K562 (cell line): ENCODE results near the gene CCDC137. TPM values are rescaled to one million over a fixed set of nuclear protein-coding genes. Genes with fewer than 3 reads are reported as not detected.
A peak's percentile ranks its signal among the peaks of the same experiment; 100 is the strongest.

Experiments used
- ATAC-seq: fragments of 200-7000 bp; cut with Tn5 transposase; 3 replicates; pipeline ENCODE4 v1.9.1; 2020; ENCODE audit warnings: moderate library complexity
- BruUV-seq: library from RNA; stranded (reverse); fragments of 400-500 nt; replicated peaks from 2 replicates; lab custom pipeline; 2021; lab: Mats Ljungman, UMichigan
- CTCF ChIA-PET: fragments of 300-600 bp; formaldehyde crosslinking; extraction: SDS; loops from one replicate; lab custom pipeline; 2021; ENCODE audit warnings: low intra/inter-chr PET ratio; lab: Yijun Ruan, JAX
- POLR2A ChIA-PET: fragments of 300-600, 350-650 bp; sonication (Branson Sonifier 250); formaldehyde crosslinking; extraction: SDS; loops from one replicate; lab custom pipeline; 2021; ENCODE audit warnings: antibody characterized with exemption, inconsistent platforms; lab: Yijun Ruan, JAX
- DNase-seq, 4 experiments: peaks; one replicate each; pipeline versions ENCODE4 v3.0.0 to v3.0.0-alpha.2; 2011 to 2018; ENCODE audit warnings: low spot score in 3 of 4, mixed read lengths in 3 of 4; ENCODE audit errors: extremely low read depth in 1 of 4
- FAIRE-seq: peaks from 2 replicates; lab custom pipeline; 2011; peaks lifted over from hg19 to GRCh38; lab: Jason Lieb, UNC
- H2AFZ ChIP-seq: 2 replicates; pipeline ENCODE4 v1.6.0; 2011; ENCODE audit warnings: low read depth, low read length, control low read depth, inconsistent platforms
- H3K27ac ChIP-seq: fragments of 200-600 bp; 3 replicates; pipeline ENCODE4 v1.8.0; 2011; ENCODE audit warnings: low read depth, mild to moderate bottlenecking, control low read depth, inconsistent platforms, low read length, moderate library complexity, mixed read lengths; ENCODE audit errors: extremely low read depth
- H3K27me3 ChIP-seq, 2 experiments: fragments of 300-600 bp in 1 of 2; 2 replicates in 1 of 2; 3 replicates in 1 of 2; pipeline versions ENCODE4 v1.6.0 to v1.8.0; 2011; ENCODE audit warnings: inconsistent platforms in 2 of 2, low read length in 2 of 2, mild to moderate bottlenecking in 1 of 2, mixed read lengths in 1 of 2, moderate library complexity in 1 of 2; ENCODE audit not compliant: control insufficient read depth in 2 of 2, insufficient read depth in 2 of 2
- H3K36me3 ChIP-seq: fragments of 300-600 bp; 3 replicates; pipeline ENCODE4 v1.8.0; 2011; ENCODE audit warnings: mild to moderate bottlenecking, low read length, inconsistent platforms; ENCODE audit not compliant: control insufficient read depth, insufficient read depth
- H3K4me1 ChIP-seq, 2 experiments: fragments of 200-600 bp in 1 of 2; replicated peaks in 1 of 2; 2 replicates in 1 of 2; 3 replicates in 1 of 2; pipeline versions ENCODE4 v1.5.1 to v1.8.0; 2011; ENCODE audit warnings: inconsistent platforms in 2 of 2, low read length in 2 of 2, mild to moderate bottlenecking in 1 of 2, mixed read lengths in 1 of 2, moderate library complexity in 1 of 2; ENCODE audit not compliant: control insufficient read depth in 2 of 2, insufficient read depth in 2 of 2
- H3K4me2 ChIP-seq: 2 replicates; pipeline ENCODE4 v1.6.1; 2011; ENCODE audit warnings: low read length, control low read depth, inconsistent platforms, mixed read lengths; ENCODE audit not compliant: insufficient read depth
- H3K4me3 ChIP-seq: fragments of 200-600 bp; sonication (generic), shearing (Covaris generic); 2 replicates; pipeline ENCODE4 v1.5.1; 2016; ENCODE audit warnings: control low read depth, inconsistent platforms
- H3K79me2 ChIP-seq: fragments of 200-600 bp; 3 replicates; pipeline ENCODE4 v1.8.0; 2011; ENCODE audit warnings: low read length, inconsistent platforms; ENCODE audit not compliant: control insufficient read depth, insufficient read depth
- H3K9ac ChIP-seq, 2 experiments: 2 replicates each; pipeline versions ENCODE4 v1.6.0 to v1.6.1; 2011; ENCODE audit warnings: low read depth in 2 of 2, low read length in 2 of 2, control low read depth in 1 of 2, inconsistent platforms in 1 of 2, mild to moderate bottlenecking in 1 of 2, mixed read lengths in 1 of 2; ENCODE audit not compliant: insufficient read depth in 1 of 2
- H3K9me1 ChIP-seq: one replicate; pipeline ENCODE4 v1.6.0; 2011; ENCODE audit warnings: inconsistent platforms, mild to moderate bottlenecking, low read length, moderate library complexity; ENCODE audit not compliant: control insufficient read depth, insufficient read depth
- H3K9me3 ChIP-seq: replicated peaks from 2 replicates; pipeline ENCODE4 v1.5.1; 2011; ENCODE audit warnings: low read depth, low read length, inconsistent platforms; ENCODE audit not compliant: control insufficient read depth, insufficient read depth
- H4K20me1 ChIP-seq: replicated peaks from 2 replicates; pipeline ENCODE4 v1.6.1; 2011; ENCODE audit warnings: low read length, inconsistent platforms, mixed read lengths; ENCODE audit not compliant: control insufficient read depth, insufficient read depth
- PHF20 ChIP-seq: fragments of 450-650 bp; IDR thresholded peaks from 2 replicates; pipeline ENCODE4 v1.6.1; 2018; ENCODE audit not compliant: partially characterized antibody
- TSHZ1 ChIP-seq: fragments of 250-450 bp; sonication (Bioruptor Pico); IDR thresholded peaks from 2 replicates; pipeline ENCODE4 v1.4.0; 2020; ENCODE audit warnings: mild to moderate bottlenecking, moderate library complexity
- ZBTB34 ChIP-seq: fragments of 250-450 bp; sonication (Bioruptor Pico); IDR thresholded peaks from 2 replicates; pipeline ENCODE4 v1.8.0; 2021; ENCODE audit warnings: mild to moderate bottlenecking, moderate library complexity
- ZBTB40 ChIP-seq, 2 experiments: fragments of 450-650 bp in 1 of 2; sonication (generic) in 1 of 2; formaldehyde crosslinking in 1 of 2; IDR thresholded peaks; 2 replicates each; pipeline versions ENCODE4 v1.7.1 to v1.9.0; 2016 to 2022; ENCODE audit warnings: inconsistent platforms in 1 of 2, mild to moderate bottlenecking in 1 of 2, missing genetic modification reagents in 1 of 2
- WGBS: fragments of 100-300 bp; shearing (Covaris generic); methylation state at CpG from one replicate; pipeline ENCODE4 v1.1.6; 2016; ENCODE audit warnings: low coverage, mixed read lengths; ENCODE audit not compliant: insufficient coverage; ENCODE audit errors: missing lambda C conversion rate; 5-methylcytosine and 5-hydroxymethylcytosine counted together
- in situ Hi-C: fragments of 300-500 bp; cut with MboI; formaldehyde crosslinking; loops from 4 replicates; pipeline ENCODE4 v1.15.0; 2018; ENCODE audit warnings: inconsistent platforms, mixed read lengths
- intact Hi-C: fragments of 100-400 bp; cut with micrococcal nuclease; formaldehyde crosslinking; loops from 2 replicates; pipeline ENCODE4 v1.14.2; 2022
- polyA plus RNA-seq, 8 experiments: library from polyadenylated mRNA; depleted of rRNA in 4 of 8; stranded (reverse) in 5 of 8; unstranded in 3 of 8; fragments of >200 nt; fragmentation: Nextera tagmentation in 2 of 8; fragmentation: Illumina TruSeq in 1 of 8; extraction: Ambion mirVana in 2 of 8; extraction: Trizol in 1 of 8; gene quantifications; 2 replicates each; pipeline versions ENCODE4 v1.2.1 to v1.2.3, GENCODE V29; 2011 to 2014; ENCODE audit warnings: inconsistent platforms in 1 of 8, missing spikeins in 1 of 8
- total RNA-seq, 7 experiments: library from RNA; depleted of rRNA in 6 of 7; stranded (reverse); fragments of >200 nt in 6 of 7; fragmentation: Illumina TruSeq in 2 of 7; extraction: Trizol in 2 of 7; gene quantifications; 2 replicates each; pipeline versions ENCODE4 v1.2.1 to v1.2.3, GENCODE V29; 2011 to 2021; ENCODE audit warnings: low replicate concordance in 1 of 7

The CCDC137 gene
- total and polyA plus RNA-seq, 9 of the 15 experiments (the other 6 are each of a cell fraction or from before 2014, with no cell fraction given), result 2.3 to 68.1 (median 38.3) TPM

GRCh38 chr17:81652906-81653771 is 13.4 kb upstream of the CCDC137 start:
- H2AFZ ChIP-seq, result no peak overlapping the region
- no peaks in the 10 kb centered on the region for H4K20me1 ChIP-seq
- FAIRE-seq (no peak), DNase-seq (peak in 2 of 4 experiments; percentile 45 to 56), ATAC-seq (peak; percentile 63)
- intact Hi-C loops, result no loop called here
- TF ChIP-seq ZBTB40 (IDR thresholded peaks at IDR 0.05) (no peak), ZBTB40 (CRISPR knock-in tag; IDR thresholded peaks at IDR 0.05) (no peak), TSHZ1 (CRISPR knock-in tag) (no peak), PHF20 (no peak), ZBTB34 (CRISPR knock-in tag) (no peak)
- CTCF ChIA-PET, result no interaction called here
- no peak overlapping the region for H3K4me2 ChIP-seq
- in situ Hi-C loops, result no loop called here
- H3K27me3 ChIP-seq, result no peaks in the 10 kb centered on the region
- peaks cover 6% of the 10 kb centered on the region for H3K9me3 ChIP-seq
- H3K9me1 ChIP-seq, result no peaks in the 10 kb centered on the region
- no peaks in the 10 kb centered on the region for H3K36me3 ChIP-seq
- whole genome bisulfite sequencing, result 65% methylated on average over 18 of the region's 27 CpGs
- H3K4me3 ChIP-seq, result no peak overlapping the region
- peak overlapping the region in 1 of 2 experiments; percentile 65; a peak in 1 of 4 replicates for H3K9ac ChIP-seq
- POLR2A ChIA-PET, result interaction anchor here (1.2 kb wide), 2 partner anchors 10 to 189 kb away, joined by 3 to 4 read pairs; no protein-coding TSS in a partner anchor
- BruUV-seq, result no TSS peak
- no peaks in the 10 kb centered on the region for H3K79me2 ChIP-seq
- peaks cover 0 to 53% of the 10 kb centered on the region in 2 experiments; a peak in 2 of 5 replicates for H3K4me1 ChIP-seq
- no peak overlapping the region for H3K27ac ChIP-seq
